GM12865 (cell line): ENCODE data around the gene TET3.

Experiments
- DNase-seq: peaks from one replicate; pipeline ENCODE4 v3.0.0; 2010; ENCODE audit warnings: low read depth
- H3K4me3 ChIP-seq: 2 replicates; pipeline ENCODE4 v1.5.1; 2011; ENCODE audit warnings: mild to moderate bottlenecking, low read depth, low read length, control low read depth
- TF ChIP-seq, protein P1 (sequence below): IDR thresholded peaks from 2 replicates; pipeline ENCODE4 v1.5.1; 2011; ENCODE audit warnings: low read length, control low read depth, low read depth, inconsistent platforms; ENCODE audit not compliant: insufficient read depth; ENCODE audit errors: missing control alignments

The TET3 gene

DNA sequence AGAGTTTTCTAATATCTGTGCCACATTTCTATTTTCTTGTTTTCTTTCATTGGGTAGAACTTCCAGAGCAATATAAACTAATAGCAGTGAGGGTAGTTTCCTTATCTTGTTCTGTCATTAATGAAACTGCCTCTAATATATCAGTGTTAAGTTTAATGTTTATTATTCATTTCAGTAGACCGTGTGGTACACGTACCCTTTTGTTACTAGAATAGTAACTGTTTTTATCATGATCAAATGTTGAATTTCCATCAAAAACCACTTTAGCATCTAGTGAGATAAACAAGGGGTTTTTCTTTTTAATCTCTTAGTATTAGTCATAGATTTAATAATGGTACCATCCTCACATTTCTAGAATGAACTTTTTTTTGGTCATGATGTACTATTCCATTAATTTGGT lies 42.0 kb upstream of the TET3 start:
- DNase-seq: no peak
- no peak overlapping the region for H3K4me3 ChIP-seq
- TF ChIP-seq, protein P1, sequence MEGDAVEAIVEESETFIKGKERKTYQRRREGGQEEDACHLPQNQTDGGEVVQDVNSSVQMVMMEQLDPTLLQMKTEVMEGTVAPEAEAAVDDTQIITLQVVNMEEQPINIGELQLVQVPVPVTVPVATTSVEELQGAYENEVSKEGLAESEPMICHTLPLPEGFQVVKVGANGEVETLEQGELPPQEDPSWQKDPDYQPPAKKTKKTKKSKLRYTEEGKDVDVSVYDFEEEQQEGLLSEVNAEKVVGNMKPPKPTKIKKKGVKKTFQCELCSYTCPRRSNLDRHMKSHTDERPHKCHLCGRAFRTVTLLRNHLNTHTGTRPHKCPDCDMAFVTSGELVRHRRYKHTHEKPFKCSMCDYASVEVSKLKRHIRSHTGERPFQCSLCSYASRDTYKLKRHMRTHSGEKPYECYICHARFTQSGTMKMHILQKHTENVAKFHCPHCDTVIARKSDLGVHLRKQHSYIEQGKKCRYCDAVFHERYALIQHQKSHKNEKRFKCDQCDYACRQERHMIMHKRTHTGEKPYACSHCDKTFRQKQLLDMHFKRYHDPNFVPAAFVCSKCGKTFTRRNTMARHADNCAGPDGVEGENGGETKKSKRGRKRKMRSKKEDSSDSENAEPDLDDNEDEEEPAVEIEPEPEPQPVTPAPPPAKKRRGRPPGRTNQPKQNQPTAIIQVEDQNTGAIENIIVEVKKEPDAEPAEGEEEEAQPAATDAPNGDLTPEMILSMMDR: no peak

DNA sequence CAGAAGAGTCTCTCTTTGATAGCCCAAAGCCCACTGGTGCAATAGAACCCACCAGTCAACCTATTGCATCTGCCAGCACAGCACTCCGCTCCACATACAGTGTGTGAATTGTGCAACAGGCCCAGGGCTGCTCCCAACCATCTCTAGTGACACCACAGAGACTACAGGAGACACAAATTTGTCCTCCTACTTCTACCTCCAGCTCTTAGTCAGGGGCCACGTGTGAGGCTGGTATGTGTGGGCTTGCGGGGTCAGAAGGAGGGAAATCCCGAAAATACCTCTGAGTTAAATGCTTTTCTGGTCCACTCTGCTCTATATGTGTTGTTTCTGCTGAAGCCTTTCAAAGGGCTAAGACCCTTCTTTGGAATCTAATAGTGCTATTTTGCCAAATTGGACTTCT lies 40.0 kb upstream of the TET3 start:
- TF ChIP-seq, protein P1: no peak
- H3K4me3 ChIP-seq: no peak overlapping the region
- DNase-seq: peak; percentile 24

GRCh38 chr2:73946215-73946614 lies 38.5 kb upstream of the TET3 start:
- DNase-seq: no peak
- no peak overlapping the region for H3K4me3 ChIP-seq
- TF ChIP-seq, protein P1: no peak

DNA sequence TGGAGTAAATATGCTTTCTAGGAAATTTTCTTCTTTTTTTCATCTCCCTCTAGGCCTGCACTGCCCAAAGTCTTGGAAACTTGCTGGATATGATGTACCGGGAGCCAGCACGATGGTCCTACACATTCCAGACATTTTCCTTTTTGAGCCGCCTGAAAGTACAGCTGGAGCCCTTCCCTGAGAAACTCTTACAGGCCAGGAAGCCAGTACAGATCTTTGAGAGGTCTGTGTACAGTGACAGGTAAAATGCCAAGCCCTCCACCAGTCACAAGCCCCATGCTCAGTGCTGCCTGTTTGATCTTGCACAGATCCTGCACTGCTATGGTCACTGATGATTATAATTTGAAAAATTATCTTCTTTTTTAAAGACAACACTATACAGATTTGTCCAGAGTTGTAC lies 38.0 kb upstream of the TET3 start:
- H3K4me3 ChIP-seq: no peak overlapping the region
- TF ChIP-seq, protein P1: no peak
- DNase-seq: no peak

- H3K4me3 ChIP-seq: no peak overlapping the region
- TF ChIP-seq, protein P1: no peak
- no peak for DNase-seq
Measured at GRCh38 chr2:73947412-73948018, 37.2 kb upstream of the TET3 start.

DNA sequence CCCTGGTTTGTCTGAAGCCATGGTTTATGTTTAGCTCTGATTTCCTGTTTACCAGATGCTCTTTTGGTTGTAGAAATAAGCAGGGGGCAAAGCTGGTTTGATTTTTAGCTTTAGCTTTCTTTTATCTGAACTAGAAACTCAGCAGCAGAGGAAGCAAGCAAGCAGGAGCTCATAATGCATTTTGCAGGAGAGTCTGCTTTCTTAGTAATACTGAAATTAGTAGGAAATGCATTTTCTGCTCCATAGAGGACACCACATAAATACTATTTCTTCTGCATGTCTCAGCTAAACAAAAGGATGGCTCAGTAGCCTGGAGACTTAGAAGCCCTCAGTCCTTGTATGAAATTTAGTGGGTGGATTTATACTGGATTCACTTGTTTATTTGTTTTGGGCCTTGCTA lies 34.9 kb upstream of the TET3 start:
- no peak overlapping the region for H3K4me3 ChIP-seq
- DNase-seq: no peak
- TF ChIP-seq, protein P1: no peak
